GM19438 (cell line): ENCODE results near the gene HOXB6.

ENCODE experiments used
- ATAC-seq: cut with Tn5 transposase; IDR thresholded peaks from one replicate; pipeline ENCODE4 v1.9.1; 2021; ENCODE audit warnings: low read depth; ENCODE audit not compliant: unreplicated experiment

HOXB6 gene

GRCh38 chr17:48624118-48624517, 19.3 kb upstream of the HOXB6 start:
- ATAC-seq, result no peak

GRCh38 chr17:48623583-48623982, 18.8 kb upstream of the HOXB6 start:
- no peak for ATAC-seq

GRCh38 chr17:48622857-48623256, 18.1 kb upstream of the HOXB6 start:
- no peak for ATAC-seq

- ATAC-seq, result no peak
Measured at GRCh38 chr17:48621410-48622392, 16.9 kb upstream of the HOXB6 start.

GRCh38 chr17:48620461-48621139, 15.8 kb upstream of the HOXB6 start:
- ATAC-seq, result no peak

- no peak for ATAC-seq
Measured at GRCh38 chr17:48619826-48620449, 15.2 kb upstream of the HOXB6 start.

GRCh38 chr17:48618256-48618896, 13.6 kb upstream of the HOXB6 start:
- no peak for ATAC-seq

- ATAC-seq, result no peak
Measured at GRCh38 chr17:48617471-48618255, 12.9 kb upstream of the HOXB6 start.

- no peak for ATAC-seq
Measured at GRCh38 chr17:48616717-48617470, 12.1 kb upstream of the HOXB6 start.

GRCh38 chr17:48615963-48616716, 11.4 kb upstream of the HOXB6 start:
- no peak for ATAC-seq

- no peak for ATAC-seq
Measured at GRCh38 chr17:48615047-48615962, 10.5 kb upstream of the HOXB6 start, which contains the start of gene HOXB8. HOXB8 (minus strand) TSS chr17:48615292; CDS start chr17:48614704, 588 bp downstream.

- ATAC-seq, result no peak
Measured at GRCh38 chr17:48613862-48614694, 9.3 kb upstream of the HOXB6 start.

GRCh38 chr17:48612854-48613691, 8.3 kb upstream of the HOXB6 start:
- no peak for ATAC-seq

GRCh38 chr17:48612456-48612853, 7.7 kb upstream of the HOXB6 start:
- ATAC-seq, result no peak

GRCh38 chr17:48611681-48612455, 7.1 kb upstream of the HOXB6 start:
- ATAC-seq, result no peak
